HepG2 (cell line): ENCODE measurements around the gene INF2. TPM values are rescaled to one million over a fixed set of nuclear protein-coding genes. Genes with fewer than 3 reads are reported as not detected.
A peak's percentile ranks its signal among the peaks of the same experiment; 100 is the strongest.

Experiments
- ATAC-seq: fragments of 200-7000 bp; cut with Tn5 transposase; 3 replicates; pipeline ENCODE4 v1.9.1; 2020; ENCODE audit warnings: mild to moderate bottlenecking, moderate library complexity
- BruUV-seq: library from RNA; stranded (reverse); fragments of 400-500 nt; replicated peaks from 2 replicates; lab custom pipeline; 2021; lab: Mats Ljungman, UMichigan
- CTCF ChIA-PET: fragments of 300-600 bp; formaldehyde crosslinking; extraction: SDS; loops from one replicate; lab custom pipeline; 2021; ENCODE audit warnings: low total read pairs, inconsistent platforms, low intra/inter-chr PET ratio; lab: Yijun Ruan, JAX
- POLR2A ChIA-PET: fragments of 350-600 bp; sonication (Branson Sonifier 250); formaldehyde crosslinking; loops from one replicate; lab custom pipeline; 2020; ENCODE audit warnings: antibody characterized with exemption, inconsistent platforms; lab: Yijun Ruan, JAX
- DNase-seq: peaks from one replicate; pipeline ENCODE4 v3.0.0-alpha.2; 2015; ENCODE audit warnings: low spot score
- FAIRE-seq: peaks from 3 replicates; lab custom pipeline; 2011; peaks lifted over from hg19 to GRCh38; lab: Jason Lieb, UNC
- H2AFZ ChIP-seq: one replicate; pipeline ENCODE4 v1.6.1; 2011; ENCODE audit warnings: low read length, inconsistent platforms
- H3K27ac ChIP-seq: fragments of 300-600 bp; 3 replicates; pipeline ENCODE4 v1.8.0; 2011; ENCODE audit warnings: mixed run types, mild to moderate bottlenecking, mixed read lengths, low read length, inconsistent platforms; ENCODE audit not compliant: insufficient read depth; ENCODE audit errors: extremely low read length
- H3K27me3 ChIP-seq, 2 experiments: fragments of 200-600 bp in 1 of 2; 2 replicates in 1 of 2; 3 replicates in 1 of 2; pipeline versions ENCODE4 v1.6.0 to v1.8.0; 2011; ENCODE audit warnings: low read length in 2 of 2, mild to moderate bottlenecking in 2 of 2, moderate library complexity in 2 of 2, inconsistent platforms in 1 of 2; ENCODE audit not compliant: insufficient read depth in 2 of 2, control insufficient read depth in 1 of 2
- H3K36me3 ChIP-seq, 2 experiments: fragments of 200-600 bp in 1 of 2; replicated peaks in 1 of 2; 2 replicates in 1 of 2; 3 replicates in 1 of 2; pipeline versions ENCODE4 v1.5.1 to v1.8.0; 2011; ENCODE audit warnings: low read length in 2 of 2, inconsistent platforms in 1 of 2; ENCODE audit not compliant: insufficient read depth in 2 of 2, control insufficient read depth in 1 of 2
- H3K4me1 ChIP-seq: 2 replicates; pipeline ENCODE4 v1.5.1; 2012; ENCODE audit warnings: low read length, inconsistent platforms; ENCODE audit not compliant: insufficient read depth
- H3K4me2 ChIP-seq: 2 replicates; pipeline ENCODE4 v1.6.0; 2011; ENCODE audit warnings: low read depth, low read length, inconsistent platforms
- H3K4me3 ChIP-seq, 3 experiments: fragments of 200-600 bp in 1 of 3; sonication (generic), shearing (Covaris generic) in 1 of 3; replicated peaks in 1 of 3; 2 replicates each; pipeline ENCODE4 v1.5.1; 2011 to 2016; ENCODE audit warnings: low read length in 3 of 3, inconsistent platforms in 2 of 3, low read depth in 2 of 3, mild to moderate bottlenecking in 2 of 3, control low read depth in 1 of 3, mixed read lengths in 1 of 3; ENCODE audit not compliant: insufficient read depth in 1 of 3
- H3K79me2 ChIP-seq: one replicate; pipeline ENCODE4 v1.6.1; 2011; ENCODE audit warnings: low read length, inconsistent platforms; ENCODE audit not compliant: insufficient read depth
- H3K9ac ChIP-seq: 2 replicates; pipeline ENCODE4 v1.6.0; 2011; ENCODE audit warnings: mild to moderate bottlenecking, low read depth, low read length, inconsistent platforms; ENCODE audit not compliant: insufficient read depth
- H3K9me3 ChIP-seq: 2 replicates; pipeline ENCODE4 v1.5.1; 2012; ENCODE audit warnings: mild to moderate bottlenecking, low read length
- H4K20me1 ChIP-seq: 2 replicates; pipeline ENCODE4 v1.6.0; 2011; ENCODE audit warnings: inconsistent platforms, mild to moderate bottlenecking, low read length, moderate library complexity; ENCODE audit not compliant: insufficient read depth
- DNMT1 ChIP-seq: sonication (generic); formaldehyde crosslinking; IDR thresholded peaks from 2 replicates; pipeline ENCODE4 v1.5.1; 2020; ENCODE audit warnings: mild to moderate bottlenecking, missing genetic modification reagents
- HNRNPL ChIP-seq: fragments of 200-400 bp; formaldehyde crosslinking; IDR thresholded peaks from 2 replicates; pipeline ENCODE4 v1.6.1; 2017; ENCODE audit warnings: mild to moderate bottlenecking, low read depth, low read length
- HNRNPUL1 ChIP-seq: fragments of 200-400 bp; formaldehyde crosslinking; IDR thresholded peaks from 2 replicates; pipeline ENCODE4 v1.6.1; 2017; ENCODE audit warnings: low read depth, mild to moderate bottlenecking, low read length, moderate library complexity
- LBX2 ChIP-seq: sonication (generic); formaldehyde crosslinking; IDR thresholded peaks from 2 replicates; pipeline ENCODE4 v1.5.0; 2020; ENCODE audit warnings: missing genetic modification reagents, mild to moderate bottlenecking, borderline replicate concordance
- MAX ChIP-seq: IDR thresholded peaks from 2 replicates; pipeline ENCODE4 v1.6.1; 2012; ENCODE audit warnings: inconsistent platforms
- NFYC ChIP-seq: IDR thresholded peaks from 2 replicates; pipeline ENCODE4 v1.6.1; 2016; ENCODE audit warnings: missing genetic modification reagents, missing compliant biosample characterization
- REL ChIP-seq: sonication (generic); formaldehyde crosslinking; conservative IDR thresholded peaks from 2 replicates; pipeline ENCODE4 v1.8.0; 2022; ENCODE audit warnings: mild to moderate bottlenecking, missing genetic modification reagents, moderate library complexity
- RNF219 ChIP-seq: sonication (generic); formaldehyde crosslinking; IDR thresholded peaks from 2 replicates; pipeline ENCODE4 v1.5.0; 2020; ENCODE audit warnings: mild to moderate bottlenecking, missing genetic modification reagents
- SATB2 ChIP-seq: sonication (generic); formaldehyde crosslinking; IDR thresholded peaks from 2 replicates; pipeline ENCODE4 v1.5.0; 2020; ENCODE audit warnings: missing genetic modification reagents
- SP2 ChIP-seq: sonication (generic); formaldehyde crosslinking; IDR thresholded peaks from 2 replicates; pipeline ENCODE4 v1.5.1; 2020; ENCODE audit warnings: mild to moderate bottlenecking, missing genetic modification reagents
- SP5 ChIP-seq: IDR thresholded peaks from 2 replicates; pipeline ENCODE4 v1.6.1; 2016; ENCODE audit warnings: low read depth, borderline replicate concordance
- TOE1 ChIP-seq: sonication (generic); formaldehyde crosslinking; IDR thresholded peaks from 2 replicates; pipeline ENCODE4 v1.4.0; 2020; ENCODE audit warnings: mild to moderate bottlenecking, missing genetic modification reagents
- ZNF121 ChIP-seq: sonication (generic); formaldehyde crosslinking; IDR thresholded peaks from 2 replicates; pipeline ENCODE4 v1.5.0; 2020; ENCODE audit warnings: mild to moderate bottlenecking, missing genetic modification reagents
- ZNF138 ChIP-seq: sonication (generic); formaldehyde crosslinking; IDR thresholded peaks from 2 replicates; pipeline ENCODE4 v1.5.0; 2020; ENCODE audit warnings: mild to moderate bottlenecking, low read depth, missing genetic modification reagents
- ZNF30 ChIP-seq: sonication (generic); formaldehyde crosslinking; IDR thresholded peaks from 2 replicates; pipeline ENCODE4 v1.5.0; 2020; ENCODE audit warnings: mild to moderate bottlenecking, missing genetic modification reagents
- ZNF687 ChIP-seq: sonication (generic); formaldehyde crosslinking; IDR thresholded peaks from 2 replicates; pipeline ENCODE4 v1.5.1; 2020; ENCODE audit warnings: mild to moderate bottlenecking, missing genetic modification reagents, moderate library complexity
- WGBS: methylation state at CpG from one replicate; pipeline ENCODE4 v1.1.6; 2017; ENCODE audit warnings: low lambda C conversion rate; 5-methylcytosine and 5-hydroxymethylcytosine counted together
- in situ Hi-C: cut with HindIII; loops from 2 replicates; pipeline ENCODE4 v1.10.0; 2017; ENCODE audit warnings: low pct_unique_long_range_greater_than_20kb; ENCODE audit not compliant: extremely low pct_ligation_motif_present
- intact Hi-C: fragments of 100-400 bp; cut with micrococcal nuclease; formaldehyde crosslinking; loops from one replicate; pipeline ENCODE4 v1.10.0; 2022; ENCODE audit not compliant: unreplicated experiment
- polyA plus RNA-seq, 8 experiments: library from polyadenylated mRNA; depleted of rRNA in 3 of 8; stranded (reverse) in 7 of 8; unstranded in 1 of 8; fragments of >200 nt; fragmentation: Illumina TruSeq in 4 of 8; extraction: Trizol in 4 of 8; gene quantifications; 2 replicates each; pipeline versions ENCODE4 v1.2.1 to v1.2.3, GENCODE V29; 2011 to 2016; ENCODE audit warnings: low read depth in 4 of 8, missing spikeins in 1 of 8, mixed read lengths in 1 of 8; ENCODE audit not compliant: insufficient read depth in 1 of 8
- total RNA-seq, 5 experiments: library from RNA; depleted of rRNA; stranded (reverse); fragments of >200 nt; fragmentation: Illumina TruSeq; extraction: Trizol; gene quantifications; 2 replicates each; pipeline ENCODE4 v1.2.3, GENCODE V29; 2016; ENCODE audit warnings: low read depth in 1 of 5

Gene INF2
- total and polyA plus RNA-seq, 2 of the 13 experiments (the other 11 are each of a cell fraction or from before 2014, with no cell fraction given): 16.4 to 26.4 TPM

GRCh38 chr14:104705340-104706047, 16.1 kb downstream of the INF2 start:
- no peak overlapping the region for H3K9ac ChIP-seq
- ATAC-seq: no peak
- ChIA-PET CTCF (interaction anchor here (1.2 kb wide), 1 partner anchor 56 kb away, joined by 3 read pairs; no protein-coding TSS in a partner anchor), POLR2A (interaction anchor here (1.7 kb wide), 1 partner anchor 40 kb away, joined by 5 read pairs; no protein-coding TSS in a partner anchor)
- FAIRE-seq: no peak
- H3K27me3 ChIP-seq: no peaks in the 10 kb centered on the region
- no peaks in the 10 kb centered on the region for H4K20me1 ChIP-seq
- no TSS peak for BruUV-seq
- H2AFZ ChIP-seq: no peak overlapping the region
- H3K36me3 ChIP-seq: peaks cover 17 to 28% of the 10 kb centered on the region in 2 experiments; a peak in 4 of 5 replicates
- DNase-seq: no peak
- no peaks in the 10 kb centered on the region for H3K4me1 ChIP-seq
- H3K27ac ChIP-seq: no peak overlapping the region
- intact Hi-C loops: no loop called here
- in situ Hi-C loops: loop anchor here (5.0 kb wide), 1 partner anchor 53 kb away; no protein-coding TSS in a partner anchor
- H3K4me3 ChIP-seq: no peak overlapping the region
- H3K4me2 ChIP-seq: no peak overlapping the region
- 89% methylated on average over 9 of the region's 21 CpGs for WGBS
- no peaks in the 10 kb centered on the region for H3K79me2 ChIP-seq
- no peaks in the 10 kb centered on the region for H3K9me3 ChIP-seq
- TF ChIP-seq REL (CRISPR knock-in tag) (no peak), SP5 (no peak), SATB2 (CRISPR knock-in tag) (no peak), DNMT1 (CRISPR knock-in tag) (no peak), ZNF138 (no peak), ZNF121 (no peak), LBX2 (CRISPR knock-in tag) (no peak), ZNF30 (no peak), HNRNPUL1 (no peak), HNRNPL (0 out of 2 replicates have a peak, but pooled peaks have one; percentile 45), RNF219 (CRISPR knock-in tag) (no peak), MAX (no peak), TOE1 (CRISPR knock-in tag) (no peak), SP2 (CRISPR knock-in tag) (0 out of 2 replicates have a peak, but pooled peaks have one; percentile 50), ZNF687 (peak; percentile 3; the same call in 1 of the 2 replicates), NFYC (CRISPR knock-in tag) (peak; percentile 25; the same call in 1 of the 2 replicates)
